Neural progenitor cell (in vitro differentiated cells): ENCODE results near the gene PIM2. TPM values are rescaled to one million over a fixed set of nuclear protein-coding genes. Genes with fewer than 3 reads are reported as not detected.
A peak's percentile ranks its signal among the peaks of the same experiment; 100 is the strongest.

ENCODE experiments used
- DNase-seq: peaks from one replicate; pipeline ENCODE4 v3.0.0-alpha.2; 2016; ENCODE audit warnings: low spot score
- H2AFZ ChIP-seq: fragments of 200-600 bp; sonication (generic); replicated peaks from 2 replicates; pipeline ENCODE4 v1.6.1; 2016; ENCODE audit warnings: antibody characterized with exemption
- H3F3A ChIP-seq: fragments of 200-600 bp; sonication (generic); 2 replicates; pipeline ENCODE4 v1.6.1; 2016; ENCODE audit warnings: antibody characterized with exemption, low read depth
- H3K27ac ChIP-seq: fragments of 200-600 bp; sonication (generic); 2 replicates; pipeline ENCODE4 v1.5.1; 2016; ENCODE audit warnings: mild to moderate bottlenecking
- H3K27me3 ChIP-seq: fragments of 200-600 bp; sonication (generic); 2 replicates; pipeline ENCODE4 v1.6.1; 2016; ENCODE audit warnings: mild to moderate bottlenecking, moderate library complexity
- H3K36me3 ChIP-seq: fragments of 200-600 bp; sonication (generic); 2 replicates; pipeline ENCODE4 v1.5.1; 2016
- H3K4me1 ChIP-seq: fragments of 200-600 bp; sonication (generic); 2 replicates; pipeline ENCODE4 v1.6.1; 2016; ENCODE audit warnings: mixed run types
- H3K4me2 ChIP-seq: fragments of 200-600 bp; sonication (generic); 2 replicates; pipeline ENCODE4 v1.6.1; 2016
- H3K4me3 ChIP-seq: fragments of 200-600 bp; sonication (generic); 2 replicates; pipeline ENCODE4 v1.5.1; 2016
- H3K79me2 ChIP-seq: fragments of 200-600 bp; sonication (generic); 2 replicates; pipeline ENCODE4 v1.6.1; 2016; ENCODE audit warnings: low read depth
- H3K9ac ChIP-seq: fragments of 200-600 bp; sonication (generic); 2 replicates; pipeline ENCODE4 v1.6.1; 2016
- H3K9me3 ChIP-seq: fragments of 200-600 bp; sonication (generic); 2 replicates; pipeline ENCODE4 v1.5.1; 2016; ENCODE audit warnings: low read depth
- H4K20me1 ChIP-seq: fragments of 200-600 bp; sonication (generic); 2 replicates; pipeline ENCODE4 v1.6.1; 2016; ENCODE audit warnings: low read depth
- H3K27ac Mint-ChIP-seq: 3 replicates; pipeline ENCODE4 v1.8.0; 2021; ENCODE audit warnings: mixed read lengths
- H3K27me3 Mint-ChIP-seq: 2 replicates; pipeline ENCODE4 v1.8.0; 2022; ENCODE audit warnings: low read depth, mild to moderate bottlenecking, inconsistent platforms, moderate library complexity, mixed read lengths; ENCODE audit not compliant: insufficient read depth
- H3K36me3 Mint-ChIP-seq: 3 replicates; pipeline ENCODE4 v1.8.0; 2021; ENCODE audit warnings: mixed read lengths
- H3K4me1 Mint-ChIP-seq: 3 replicates; pipeline ENCODE4 v1.8.0; 2021; ENCODE audit warnings: mixed read lengths
- H3K4me3 Mint-ChIP-seq: 3 replicates; pipeline ENCODE4 v1.8.0; 2021; ENCODE audit warnings: mild to moderate bottlenecking, moderate library complexity, mixed read lengths
- H3K9me3 Mint-ChIP-seq: 3 replicates; pipeline ENCODE4 v1.8.0; 2020; ENCODE audit warnings: mixed read lengths
- CTCF ChIP-seq: fragments of 200-600 bp; sonication (generic); IDR thresholded peaks from 2 replicates; pipeline ENCODE4 v1.5.1; 2017; ENCODE audit warnings: antibody characterized with exemption, mild to moderate bottlenecking
- EZH2 ChIP-seq: fragments of 200-600 bp; sonication (generic); IDR thresholded peaks from 2 replicates; pipeline ENCODE4 v1.6.1; 2017; ENCODE audit warnings: antibody characterized with exemption, mild to moderate bottlenecking, moderate library complexity
- EZH2phosphoT487 ChIP-seq: fragments of 200-600 bp; sonication (generic); IDR thresholded peaks from 2 replicates; pipeline ENCODE4 v1.6.1; 2017; ENCODE audit warnings: antibody characterized with exemption
- total RNA-seq: library from RNA; depleted of rRNA; stranded (reverse); fragments of >200 nt; gene quantifications from 2 replicates; pipeline ENCODE4 v1.2.3, GENCODE V29; 2015; ENCODE audit warnings: low replicate concordance

The PIM2 gene
- total RNA-seq, 1 donor from 2014 or later = 14.7 TPM

GRCh38 chrX:48923771-48924170, 4.9 kb upstream of the PIM2 start:
- Mint-ChIP-seq H3K27me3 (peaks cover 3% of the 10 kb centered on the region), H3K4me1 (peaks cover 23% of the 10 kb centered on the region)
- H3K9me3 ChIP-seq = no peaks in the 10 kb centered on the region

GRCh38 chrX:48920718-48921104, 1.9 kb upstream of the PIM2 start:
- Histone ChIP-seq H2AFZ (no peak overlapping the region), H3K4me2 (peak overlapping the region; percentile 18), H3F3A (peaks cover 15% of the 10 kb centered on the region), H3K4me1 (peaks cover 5% of the 10 kb centered on the region), H4K20me1 (peaks cover 19% of the 10 kb centered on the region), H3K27ac (no peak overlapping the region), H3K36me3 (no peaks in the 10 kb centered on the region), H3K9ac (no peak overlapping the region), H3K4me3 (no peak overlapping the region), H3K9me3 (no peaks in the 10 kb centered on the region), H3K79me2 (peaks cover 30% of the 10 kb centered on the region), H3K27me3 (no peaks in the 10 kb centered on the region)
- Mint-ChIP-seq H3K27ac (no peak overlapping the region), H3K4me3 (peak overlapping the region; percentile 24), H3K4me1 (peaks cover 29% of the 10 kb centered on the region), H3K27me3 (peaks cover 3% of the 10 kb centered on the region), H3K9me3 (peaks cover 13% of the 10 kb centered on the region), H3K36me3 (peaks cover 13% of the 10 kb centered on the region)
- TF ChIP-seq CTCF (no peak), EZH2phosphoT487 (no peak), EZH2 (no peak)
- peak; percentile 41 for DNase-seq

More at GRCh38 chrX:48923771-48924170, 4.9 kb upstream of the PIM2 start:
- Histone ChIP-seq H3K9ac (no peak overlapping the region), H3K4me2 (no peak overlapping the region), H3K27me3 (no peaks in the 10 kb centered on the region), H3K27ac (no peak overlapping the region), H3K79me2 (peaks cover 10% of the 10 kb centered on the region), H3K4me3 (no peak overlapping the region), H3F3A (peaks cover 29% of the 10 kb centered on the region), H4K20me1 (peaks cover 13% of the 10 kb centered on the region), H3K36me3 (no peaks in the 10 kb centered on the region), H2AFZ (no peak overlapping the region), H3K4me1 (peaks cover 17% of the 10 kb centered on the region)
- no peak for DNase-seq
- H3K27ac Mint-ChIP-seq = no peak overlapping the region
- TF ChIP-seq EZH2 = no peak
- no peak for TF ChIP-seq CTCF
- TF ChIP-seq EZH2phosphoT487 = no peak
- H3K36me3 Mint-ChIP-seq = peaks cover 13% of the 10 kb centered on the region
- H3K4me3 Mint-ChIP-seq = no peak overlapping the region
- H3K9me3 Mint-ChIP-seq = peaks cover 9% of the 10 kb centered on the region

DNA sequence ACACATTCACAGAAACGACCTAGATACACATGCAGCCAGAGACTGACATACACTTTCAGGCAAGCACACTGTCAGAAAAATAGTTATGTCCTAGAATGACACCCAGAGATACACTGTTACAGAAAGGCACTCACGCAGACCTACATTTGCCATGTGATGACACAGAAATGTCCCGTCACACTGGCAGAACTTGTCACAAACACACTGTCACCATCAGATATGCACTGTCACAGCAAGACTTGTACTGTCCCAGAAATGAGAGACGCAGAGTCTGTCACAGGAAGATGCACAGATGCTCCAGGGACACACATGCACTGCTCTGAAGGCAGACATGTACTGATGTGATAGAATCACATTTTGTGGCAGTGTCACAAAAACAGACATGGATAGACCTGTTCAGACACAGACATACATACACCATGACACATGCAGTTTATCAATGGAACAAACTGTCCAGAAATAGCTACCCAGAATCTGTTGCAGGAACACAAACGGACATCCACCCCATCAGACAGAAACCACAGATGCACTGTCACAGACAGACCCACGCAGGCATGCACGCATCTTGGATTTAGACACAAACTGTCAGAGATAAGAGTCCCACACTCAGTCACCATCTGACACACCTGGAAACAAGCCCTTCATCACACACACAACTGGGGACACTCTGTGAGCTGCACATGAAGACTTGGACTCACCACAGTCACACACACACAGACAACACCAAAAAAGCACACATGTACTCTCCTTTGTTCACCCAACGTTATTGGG, 1.3 kb upstream of the PIM2 start:
- no peaks in the 10 kb centered on the region for H3K27me3 ChIP-seq
- H4K20me1 ChIP-seq = peaks cover 19% of the 10 kb centered on the region
- Mint-ChIP-seq H3K9me3 (peaks cover 10% of the 10 kb centered on the region), H3K4me1 (peaks cover 29% of the 10 kb centered on the region), H3K4me3 (peak overlapping the region; percentile 91), H3K27ac (no peak overlapping the region), H3K27me3 (peaks cover 3% of the 10 kb centered on the region), H3K36me3 (peaks cover 10% of the 10 kb centered on the region)
- H3K4me2 ChIP-seq = peak overlapping the region; percentile 68
- peaks cover 33% of the 10 kb centered on the region for H3K79me2 ChIP-seq
- H3K36me3 ChIP-seq = no peaks in the 10 kb centered on the region
- peaks cover 5% of the 10 kb centered on the region for H3K4me1 ChIP-seq
- no peaks in the 10 kb centered on the region for H3K9me3 ChIP-seq
- H3K9ac ChIP-seq = no peak overlapping the region
- no peak overlapping the region for H3K4me3 ChIP-seq
- DNase-seq = no peak
- no peak for TF ChIP-seq EZH2phosphoT487
- no peak overlapping the region for H3K27ac ChIP-seq
- H2AFZ ChIP-seq = no peak overlapping the region
- peaks cover 15% of the 10 kb centered on the region for H3F3A ChIP-seq

DNA sequence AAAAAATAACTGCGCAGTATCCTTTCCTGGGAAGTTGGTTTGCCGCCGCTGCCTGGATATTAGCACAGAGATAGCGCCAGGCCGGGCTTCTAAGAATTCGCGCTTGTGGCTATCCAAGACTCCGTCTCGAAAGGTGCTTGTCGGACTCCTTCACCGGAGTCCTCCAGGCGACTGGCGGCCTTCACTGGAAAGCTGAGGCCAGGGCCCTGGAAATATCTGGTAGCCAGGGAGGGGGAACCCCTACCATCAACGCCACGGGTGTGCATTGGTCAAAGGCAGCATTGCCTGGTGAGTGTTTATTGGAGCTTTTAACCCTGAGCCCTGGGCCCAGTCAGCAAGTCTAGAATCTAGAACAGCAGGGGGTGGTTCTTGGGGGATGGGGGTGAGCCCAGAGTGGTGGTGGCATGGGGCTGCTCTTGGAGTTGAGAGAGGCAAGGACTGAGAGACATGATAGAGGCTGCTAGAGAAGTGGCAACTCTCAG, 577 bp upstream of the PIM2 start:
- Mint-ChIP-seq H3K9me3 (peaks cover 8% of the 10 kb centered on the region), H3K4me1 (peaks cover 29% of the 10 kb centered on the region), H3K4me3 (peak overlapping the region; percentile 91), H3K36me3 (peaks cover 8% of the 10 kb centered on the region), H3K27me3 (peaks cover 3% of the 10 kb centered on the region), H3K27ac (no peak overlapping the region)
- Histone ChIP-seq H3K36me3 (no peaks in the 10 kb centered on the region), H3F3A (peaks cover 15% of the 10 kb centered on the region), H3K27ac (peak overlapping the region; percentile 43), H3K79me2 (peaks cover 32% of the 10 kb centered on the region), H3K4me3 (peak overlapping the region; percentile 77), H4K20me1 (peaks cover 19% of the 10 kb centered on the region), H2AFZ (no peak overlapping the region), H3K4me1 (peaks cover 5% of the 10 kb centered on the region), H3K4me2 (peak overlapping the region; percentile 68), H3K27me3 (no peaks in the 10 kb centered on the region), H3K9me3 (no peaks in the 10 kb centered on the region), H3K9ac (no peak overlapping the region)
- no peak for DNase-seq
- TF ChIP-seq EZH2 = no peak
- no peak for TF ChIP-seq CTCF
- no peak for TF ChIP-seq EZH2phosphoT487
